SHP77 treated with DMSO at 0.1 percent for 48 hours (cell line): ENCODE data around the gene SAMD13.

ENCODE experiments used
- DNase-seq: peaks from one replicate; lab custom pipeline; 2025; lab: John Stamatoyannopoulos, UW

The SAMD13 gene

GRCh38 chr1:84345220-84345619 is 43.7 kb downstream of the SAMD13 start:
- DNase-seq: no peak

DNA sequence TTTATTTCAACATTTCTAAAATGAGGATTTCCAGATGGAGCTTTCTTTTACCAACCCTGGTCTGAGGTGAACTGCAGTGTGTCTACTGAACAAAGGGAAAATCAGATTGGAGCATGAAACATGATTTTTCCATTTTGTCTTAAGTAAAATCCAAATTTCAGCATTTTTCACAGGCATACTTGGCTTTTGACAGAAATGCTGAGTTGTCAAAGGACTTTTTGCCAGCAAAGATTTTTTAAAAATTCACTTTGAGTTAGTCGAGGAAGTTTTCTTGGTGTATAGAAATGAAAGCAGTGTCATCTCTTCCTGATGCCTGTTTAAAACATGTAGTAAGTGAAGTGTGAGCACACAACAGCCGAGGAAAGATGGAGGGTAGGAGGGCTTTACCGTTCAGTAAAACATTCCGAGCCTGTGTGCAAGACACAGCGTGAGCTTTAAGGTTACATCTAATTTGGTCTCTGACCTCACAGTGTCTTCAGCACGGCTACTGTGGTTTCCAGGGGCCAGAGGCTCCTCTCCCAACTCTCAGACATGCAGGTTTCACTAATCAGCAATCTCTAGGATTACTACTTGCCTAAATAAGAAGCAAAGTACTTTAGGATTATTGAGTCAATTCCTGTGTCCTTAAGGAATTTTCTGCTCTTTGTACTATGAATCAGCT is 45.9 kb downstream of the SAMD13 start:
- DNase-seq: no peak

DNA sequence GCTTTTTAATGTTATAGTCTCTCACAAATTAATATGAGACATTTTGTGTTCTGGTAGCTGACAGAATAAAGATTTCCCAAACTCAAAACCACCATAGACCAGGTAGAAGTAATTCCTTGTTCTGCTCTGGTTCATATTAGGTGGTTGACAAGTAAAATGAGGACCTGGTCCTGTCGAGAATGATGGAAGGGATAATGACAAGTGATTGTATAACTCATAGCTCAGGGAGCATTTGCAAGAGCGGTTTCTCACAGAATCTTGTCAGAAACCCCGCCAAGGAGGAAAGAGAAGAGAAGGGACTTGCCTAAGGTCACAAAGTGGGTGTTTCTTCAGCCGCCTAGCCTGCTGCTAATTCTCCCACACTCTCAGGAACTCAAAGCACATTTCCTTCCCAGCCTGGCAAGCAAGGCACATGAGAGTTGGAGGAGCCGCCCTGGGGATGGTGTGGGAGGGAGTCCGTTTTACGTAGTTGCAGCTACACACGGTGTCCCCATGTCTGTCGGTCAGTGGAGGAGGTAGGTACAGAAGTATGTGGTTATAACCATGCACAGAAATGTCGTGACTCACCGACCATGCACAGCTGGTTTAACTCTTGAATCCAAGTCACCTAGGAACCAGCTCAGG is 46.5 kb downstream of the SAMD13 start:
- DNase-seq: no peak

DNA sequence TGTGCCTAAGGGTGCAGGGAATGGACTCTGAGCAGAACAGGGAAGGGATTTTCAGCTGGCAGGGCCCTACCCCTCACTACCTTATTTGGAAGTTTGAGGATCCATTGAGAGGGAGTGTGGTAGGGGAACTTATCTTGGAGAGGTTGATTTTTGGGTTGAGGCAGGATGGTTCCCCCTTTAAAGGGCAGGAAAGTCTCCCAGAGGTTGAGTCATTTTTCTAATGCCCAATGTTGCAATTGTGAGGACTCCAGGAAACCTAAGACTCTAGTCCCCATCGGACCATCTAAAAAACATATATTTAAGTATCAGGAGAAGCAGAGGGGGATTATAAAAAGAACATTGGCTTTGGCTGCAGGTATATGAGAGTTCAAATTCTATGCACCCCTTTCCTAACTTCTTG is 47.3 kb downstream of the SAMD13 start:
- no peak for DNase-seq

GRCh38 chr1:84350104-84350503 is 48.6 kb downstream of the SAMD13 start:
- no peak for DNase-seq

DNA sequence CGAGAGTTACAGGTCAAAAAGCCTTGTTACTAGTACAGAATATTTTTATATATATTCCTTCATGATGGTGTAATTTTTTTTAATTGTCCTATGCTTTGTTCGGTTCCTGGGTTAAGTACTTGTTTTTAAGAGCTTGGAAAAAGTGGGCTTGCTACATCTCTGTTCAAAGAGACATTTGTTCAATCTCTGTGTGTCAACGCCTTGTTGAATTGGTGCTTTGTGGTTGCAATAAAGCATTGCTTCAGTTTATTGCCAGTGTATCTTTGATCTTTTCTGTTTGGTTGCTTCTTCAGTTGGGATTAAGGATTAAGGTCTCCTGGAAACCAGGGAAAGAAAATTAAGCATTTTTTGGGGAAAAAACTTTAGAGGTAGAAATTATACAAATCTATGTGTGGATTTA is 49.0 kb downstream of the SAMD13 start:
- no peak for DNase-seq

GRCh38 chr1:84352298-84353106 is 51.0 kb downstream of the SAMD13 start:
- no peak for DNase-seq

GRCh38 chr1:84353695-84354094 is 52.2 kb downstream of the SAMD13 start:
- DNase-seq: no peak

GRCh38 chr1:84355556-84355955 is 54.0 kb downstream of the SAMD13 start:
- DNase-seq: no peak

- no peak for DNase-seq
Measured at GRCh38 chr1:84356881-84357280, 55.4 kb downstream of the SAMD13 start.

GRCh38 chr1:84358695-84359094 is 57.2 kb downstream of the SAMD13 start:
- no peak for DNase-seq

DNA sequence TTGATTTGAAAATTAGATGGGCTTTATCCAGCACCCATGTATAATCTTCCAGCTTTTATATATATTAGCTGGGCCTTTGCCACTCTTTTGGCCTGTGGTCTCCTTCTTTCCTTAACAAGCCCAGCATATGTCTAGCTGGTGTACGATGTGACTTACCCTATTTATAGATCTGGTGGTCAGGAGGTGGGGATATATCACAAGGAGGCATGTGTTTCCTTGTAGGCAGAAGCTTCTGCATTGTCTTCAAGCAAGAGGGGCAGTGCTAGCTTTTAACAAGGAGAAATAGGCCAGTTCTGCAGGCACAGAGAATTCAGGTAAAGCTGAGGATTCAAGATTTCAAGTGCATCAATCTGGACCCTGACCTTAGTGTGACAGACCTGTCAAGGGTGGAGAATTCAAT is 58.8 kb downstream of the SAMD13 start:
- DNase-seq: no peak

GRCh38 chr1:84361796-84362195 is 60.3 kb downstream of the SAMD13 start:
- no peak for DNase-seq

- no peak for DNase-seq
Measured at GRCh38 chr1:84363019-84363418, 61.5 kb downstream of the SAMD13 start.

DNA sequence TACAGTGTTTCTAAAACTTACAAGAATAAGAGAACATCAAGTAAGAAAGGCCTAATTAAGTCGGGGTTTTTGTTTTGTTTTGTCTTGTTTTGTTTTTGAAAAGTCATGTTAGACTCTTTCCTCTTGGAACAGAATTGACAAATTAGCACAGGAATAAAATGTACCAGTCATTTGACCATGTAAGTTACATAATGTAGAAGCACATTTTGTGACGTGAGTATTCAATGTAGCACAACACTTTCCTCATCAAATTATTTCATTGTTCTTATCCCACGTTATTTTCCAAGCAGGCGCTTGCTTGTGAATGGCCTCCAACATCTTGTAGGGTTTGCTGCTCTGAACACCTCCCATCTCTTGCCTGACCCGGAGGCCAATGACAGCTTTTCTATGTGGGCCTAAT is 62.1 kb downstream of the SAMD13 start:
- no peak for DNase-seq

DNA sequence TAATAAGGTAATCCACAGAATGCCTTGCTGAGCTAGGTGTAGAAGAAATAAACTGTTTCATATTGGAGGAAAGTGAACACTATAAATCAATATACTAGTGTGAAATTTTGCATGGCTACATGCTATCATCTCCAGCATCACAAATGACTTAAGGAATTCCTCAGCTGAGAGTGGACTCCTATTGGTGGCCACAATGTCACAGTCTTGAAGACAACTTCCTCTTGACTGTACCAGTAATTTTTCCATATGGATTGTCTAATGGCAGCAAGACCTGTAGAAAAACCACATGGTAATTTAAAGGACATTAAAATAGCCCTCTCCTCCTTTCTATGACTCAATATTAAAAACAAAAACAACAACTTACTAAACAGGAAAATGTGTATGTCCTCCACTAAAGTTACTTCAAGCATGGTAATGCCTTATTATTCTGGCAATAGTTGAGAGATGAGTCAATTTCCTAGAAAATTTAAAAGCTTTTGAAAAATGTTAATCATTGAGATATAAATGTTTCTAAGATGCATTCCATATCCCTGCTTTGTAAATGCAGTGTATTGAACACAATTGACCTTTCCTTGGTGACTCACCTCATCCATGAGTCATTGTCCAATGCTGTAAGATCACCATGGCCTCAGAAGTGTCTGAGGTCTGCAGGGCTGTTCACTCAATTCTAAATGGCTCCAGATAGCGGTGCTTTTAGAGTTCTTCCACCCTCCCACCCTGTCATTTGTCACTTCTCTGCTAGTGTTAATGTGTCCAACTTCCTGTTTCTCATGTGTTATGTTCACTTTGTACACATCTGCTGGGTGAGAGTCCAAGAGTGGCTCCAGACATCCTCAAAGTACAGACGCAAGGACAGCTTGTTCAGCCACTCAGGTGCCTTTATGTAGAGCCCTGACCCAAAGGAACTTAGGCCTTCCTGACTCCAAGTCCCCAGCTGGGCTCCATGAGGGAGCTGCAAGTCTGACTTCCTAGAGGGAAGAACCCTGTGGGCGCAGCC is 64.0 kb downstream of the SAMD13 start:
- DNase-seq: peak; percentile 12

GRCh38 chr1:84366786-84367185 is 65.3 kb downstream of the SAMD13 start:
- DNase-seq: no peak

DNA sequence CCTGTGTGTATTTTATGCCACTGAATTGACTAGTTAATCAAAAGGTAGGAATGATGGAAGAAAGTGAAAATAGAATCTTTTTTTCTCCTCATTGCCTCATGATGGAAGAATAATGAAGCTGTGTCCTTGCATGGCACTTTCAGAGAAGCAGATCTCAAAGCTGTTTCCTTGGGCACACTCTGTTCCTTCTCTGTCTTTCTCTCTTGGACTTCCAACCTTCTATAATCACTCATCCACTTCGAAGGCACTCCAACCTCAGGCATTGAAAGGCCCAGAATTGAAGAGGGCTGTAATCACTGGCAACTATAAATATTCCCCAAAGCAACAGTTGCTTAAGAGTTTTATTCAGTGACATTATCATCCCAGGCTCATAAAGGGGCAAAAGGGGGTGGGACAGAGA is 65.7 kb downstream of the SAMD13 start:
- DNase-seq: no peak

DNA sequence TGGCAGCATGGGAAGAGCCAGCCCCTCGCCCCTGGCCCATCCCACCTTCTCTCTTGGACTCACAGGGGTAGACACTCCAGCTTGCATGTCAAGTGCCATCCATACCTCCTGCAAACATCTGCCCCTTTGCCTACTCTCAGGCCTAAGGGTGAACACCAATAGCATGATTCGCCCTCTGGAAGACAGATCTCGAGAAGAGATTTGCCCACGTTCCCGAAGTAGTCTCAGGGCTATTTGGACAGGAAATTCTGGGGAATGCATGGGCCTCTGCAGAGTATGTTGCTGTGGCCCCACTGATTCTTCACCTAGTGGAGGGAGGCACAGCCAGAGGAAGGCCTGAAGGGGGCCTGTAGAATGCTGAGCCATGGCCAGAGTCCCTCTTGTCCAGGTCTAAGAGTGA is 66.9 kb downstream of the SAMD13 start:
- no peak for DNase-seq

GRCh38 chr1:84370266-84370665 is 68.8 kb downstream of the SAMD13 start:
- DNase-seq: no peak

DNA sequence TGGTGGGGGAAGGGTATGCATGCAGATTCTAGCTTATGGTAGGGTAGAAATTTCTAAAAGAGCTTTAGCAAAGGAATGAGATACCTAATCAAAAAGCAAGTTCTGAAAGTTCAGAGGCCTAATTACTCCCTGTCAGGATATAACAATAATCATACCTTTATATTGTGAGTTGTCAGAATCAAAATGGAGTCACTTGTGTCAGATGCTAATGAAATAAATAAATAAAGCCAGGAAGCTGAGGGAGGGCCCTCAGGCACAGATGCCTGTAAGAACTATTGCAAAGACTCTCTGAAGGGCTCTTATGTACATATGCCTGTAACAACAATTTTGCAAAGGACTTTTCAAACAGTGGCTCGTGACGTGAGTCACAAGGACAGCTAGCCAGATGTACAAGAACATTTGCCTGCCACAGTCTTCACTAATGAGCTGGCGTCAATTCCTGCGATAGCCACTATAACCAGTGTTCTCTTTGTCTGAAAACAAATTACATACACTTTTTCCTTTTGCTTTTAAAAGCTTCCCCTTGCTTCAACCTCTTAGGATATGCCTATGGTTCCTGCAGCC is 69.4 kb downstream of the SAMD13 start:
- peak; percentile 77 for DNase-seq
